ENCODE results near the gene MT1A.
A peak's percentile ranks its signal among the peaks of the same experiment; 100 is the strongest.
"Not testable (repeated sequence)": the region's sequence is repeated elsewhere in the genome, so short reads cannot be mapped to it uniquely, and the experiment has no call there.

The MT1A gene

DNA sequence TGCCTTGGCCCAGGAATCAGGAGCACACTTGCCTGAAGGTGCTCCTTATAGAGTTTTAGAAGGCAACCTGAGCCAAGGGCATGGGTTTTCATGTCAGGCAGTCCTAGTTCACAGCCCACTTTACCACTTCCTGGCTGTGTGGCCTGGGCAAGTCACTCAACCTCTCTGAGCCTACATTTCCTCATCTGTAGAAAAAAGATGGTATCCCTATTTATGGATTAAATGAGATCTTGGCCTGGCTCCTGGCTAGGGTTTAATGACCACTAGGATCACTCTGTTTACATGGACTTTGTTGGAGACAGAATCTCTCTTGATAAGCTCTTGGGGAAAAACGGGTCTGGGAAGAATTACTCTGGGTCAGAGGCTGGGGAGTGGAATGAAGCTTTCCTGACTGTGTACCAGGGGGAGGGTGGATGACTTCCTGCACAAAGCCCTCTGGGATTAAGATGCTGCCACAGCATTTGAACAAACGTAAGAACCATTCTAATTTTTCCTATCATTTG, 27.8 kb upstream of the MT1A start:
- no peak for DNase-seq (ENCODE audit: low spot score)

DNA sequence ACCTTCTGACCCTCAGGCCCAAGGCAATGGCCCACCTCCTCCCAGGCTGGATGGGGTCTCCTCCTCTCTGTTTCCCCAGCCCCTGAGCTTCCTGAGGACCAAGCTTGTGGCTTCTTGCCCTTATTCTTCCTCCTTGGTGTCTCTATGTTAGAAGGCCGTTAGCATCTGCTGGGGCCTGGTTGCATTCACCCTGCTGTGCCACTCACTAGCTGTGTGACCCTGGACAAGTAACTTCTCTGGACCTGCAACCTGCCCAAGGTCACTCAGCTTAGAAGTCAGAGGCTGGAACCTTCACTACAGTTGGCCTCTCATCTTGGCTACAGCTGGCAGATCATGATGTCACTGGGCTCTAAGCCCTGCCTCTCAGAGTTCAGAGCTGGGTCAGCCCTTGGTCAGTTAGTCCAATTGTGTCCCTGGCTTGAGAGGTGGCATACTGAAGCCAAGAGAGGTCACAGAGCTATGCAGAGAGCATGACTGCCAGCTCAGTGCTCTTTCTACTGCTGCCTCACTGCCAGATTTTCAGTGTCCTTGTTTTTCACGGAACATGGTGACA, 27.1 kb upstream of the MT1A start:
- peak; percentile 56 for DNase-seq (ENCODE audit: low spot score)

DNA sequence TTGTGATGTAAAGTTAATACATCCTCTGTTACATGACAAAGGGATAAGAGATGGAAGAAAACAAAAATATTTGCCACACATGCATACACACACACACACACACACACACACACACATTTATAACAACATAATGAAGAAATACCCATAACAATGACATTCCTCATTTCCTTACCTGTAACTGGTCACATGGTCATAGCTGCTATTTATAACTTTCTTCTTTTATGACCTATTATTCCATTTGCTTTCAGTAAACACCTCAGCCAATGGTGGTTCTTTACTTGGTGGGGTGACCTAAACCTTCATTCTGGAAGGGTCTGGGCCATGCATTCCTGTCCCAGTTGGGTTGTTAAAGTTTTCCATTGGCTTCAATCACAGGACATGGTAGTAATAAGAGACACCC, 24.8 kb upstream of the MT1A start:
- no peak for DNase-seq (ENCODE audit: low spot score)

DNA sequence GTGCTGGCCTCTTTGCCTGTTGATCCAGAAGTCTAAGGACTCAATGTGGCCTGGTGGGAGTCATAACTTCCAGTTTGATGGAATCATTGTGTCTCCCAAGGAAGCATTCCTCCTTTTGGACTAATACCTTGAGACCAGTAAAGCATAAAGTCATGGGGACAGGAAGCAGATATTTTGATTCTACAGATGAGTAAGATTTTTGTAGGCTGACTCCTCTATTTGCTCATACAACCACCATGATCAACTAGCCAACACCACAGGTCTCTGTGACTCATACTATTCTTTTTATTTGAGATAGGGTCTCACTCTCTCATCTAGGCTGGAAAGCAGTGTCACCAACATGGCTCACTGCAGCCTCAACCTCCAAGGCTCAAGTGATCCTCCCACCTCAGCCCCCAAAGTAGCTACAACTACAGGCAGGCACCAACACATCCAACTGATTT, 23.9 kb upstream of the MT1A start:
- DNase-seq (ENCODE audit: low spot score) = no peak

DNA sequence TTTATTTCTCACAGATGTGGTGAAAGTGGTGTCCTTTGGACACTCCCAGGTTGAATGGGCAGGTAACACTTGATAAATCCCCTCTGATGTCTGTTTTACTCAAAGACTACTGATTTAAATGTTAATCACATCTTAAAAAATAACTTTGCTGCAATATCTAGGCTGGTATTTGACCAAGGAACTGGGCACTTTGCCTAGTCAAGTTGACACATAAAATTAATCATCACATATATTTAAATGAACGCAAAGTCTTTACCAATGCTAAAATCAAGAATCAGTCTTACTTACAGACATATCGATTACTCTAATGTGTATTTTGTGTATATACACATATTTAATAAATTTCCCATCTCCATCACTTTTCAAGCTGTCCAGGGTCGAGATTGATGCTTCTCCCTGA, 23.1 kb upstream of the MT1A start:
- DNase-seq (ENCODE audit: low spot score) = no peak

DNA sequence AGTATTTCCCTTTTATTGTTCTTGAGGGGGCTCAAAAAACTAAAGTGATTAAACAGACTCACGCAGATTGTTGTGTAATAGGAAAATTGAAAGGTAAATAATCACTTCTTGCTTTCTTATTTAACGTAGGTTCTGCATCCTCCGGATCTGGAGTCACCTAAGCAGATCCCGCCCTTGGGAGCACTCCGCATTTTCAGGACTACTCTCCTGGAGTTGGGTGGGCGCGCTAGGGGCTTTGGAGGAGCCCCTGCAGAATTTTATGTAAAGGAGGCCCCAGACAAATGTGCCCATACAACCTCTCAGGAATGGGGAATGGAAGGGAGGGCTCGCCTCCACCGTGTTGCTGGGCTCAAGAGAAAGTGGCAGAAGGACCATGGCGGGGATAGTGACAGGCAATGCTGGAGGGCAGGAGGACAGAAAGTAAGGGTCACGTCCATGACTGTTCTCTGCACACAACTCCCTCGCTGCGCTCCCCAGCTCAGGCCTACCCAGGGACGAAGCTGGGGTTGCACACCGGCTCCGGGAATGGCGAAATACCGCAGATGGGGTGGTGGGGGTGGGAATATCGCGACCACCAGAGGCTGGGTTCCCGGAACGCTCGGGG, 21.8 kb upstream of the MT1A start:
- DNase-seq (ENCODE audit: low spot score) = no peak

DNA sequence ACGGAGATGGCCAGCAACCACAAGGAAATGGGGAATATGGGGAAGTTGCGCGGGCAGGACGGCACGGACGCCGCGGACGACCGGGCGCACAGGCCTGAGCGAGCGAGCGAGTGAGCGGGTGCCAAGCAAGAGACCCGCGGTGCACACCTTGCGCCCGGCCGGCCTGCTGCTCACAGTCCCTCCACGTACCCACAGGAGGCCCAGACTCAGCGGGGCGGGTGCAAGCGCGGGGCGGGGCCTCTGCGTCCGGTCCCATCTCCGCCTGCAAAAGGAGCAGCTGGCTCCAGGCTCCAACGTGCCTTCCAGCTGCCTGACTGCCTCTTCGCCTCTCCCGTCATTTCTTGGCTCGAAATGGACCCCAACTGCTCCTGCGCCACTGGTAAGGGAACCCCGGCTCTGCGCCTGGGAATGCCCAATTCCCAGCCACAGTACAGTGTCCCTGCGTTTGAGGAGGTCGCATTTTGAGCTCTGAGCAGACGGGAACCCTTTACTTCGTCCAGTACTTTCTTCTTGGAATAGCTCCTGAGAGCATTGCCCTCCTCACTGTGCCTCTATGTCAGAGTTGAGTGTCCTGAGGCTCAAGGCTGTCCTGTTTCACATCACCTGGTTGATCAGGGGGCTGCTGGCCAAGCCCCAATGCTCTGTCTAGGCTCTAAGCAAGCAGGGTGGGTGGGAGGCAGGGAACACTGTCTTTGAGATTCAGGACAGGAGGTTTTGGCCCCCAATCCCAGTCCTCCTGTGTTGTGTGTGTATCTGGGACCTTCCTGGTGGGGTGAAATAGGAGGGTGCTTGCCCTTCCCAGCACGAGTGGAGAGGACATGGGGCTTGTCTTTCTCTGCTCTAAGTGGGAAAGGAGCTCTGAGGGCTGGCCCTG, 21.0 kb upstream of the MT1A start:
- peak; percentile 82 for DNase-seq (ENCODE audit: low spot score)

DNA sequence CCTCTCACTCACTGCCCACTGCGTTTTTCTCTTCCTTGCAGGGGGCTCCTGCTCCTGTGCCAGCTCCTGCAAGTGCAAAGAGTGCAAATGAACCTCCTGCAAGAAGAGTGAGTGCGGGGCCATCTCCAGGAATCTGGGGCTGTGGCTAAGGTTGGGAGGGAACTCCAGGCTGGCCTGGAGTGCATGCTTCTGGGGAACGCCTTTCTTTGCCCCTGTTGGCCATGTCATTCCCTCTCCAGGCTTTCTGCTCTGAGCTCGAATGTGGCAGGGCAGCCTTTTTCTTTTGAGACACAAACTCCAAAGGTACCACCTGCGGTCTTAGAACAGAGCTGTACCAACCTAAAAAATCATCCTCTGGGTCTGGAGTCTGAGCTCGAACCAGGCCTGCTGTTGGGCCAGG, 20.3 kb upstream of the MT1A start:
- no peak for DNase-seq (ENCODE audit: low spot score)

DNA sequence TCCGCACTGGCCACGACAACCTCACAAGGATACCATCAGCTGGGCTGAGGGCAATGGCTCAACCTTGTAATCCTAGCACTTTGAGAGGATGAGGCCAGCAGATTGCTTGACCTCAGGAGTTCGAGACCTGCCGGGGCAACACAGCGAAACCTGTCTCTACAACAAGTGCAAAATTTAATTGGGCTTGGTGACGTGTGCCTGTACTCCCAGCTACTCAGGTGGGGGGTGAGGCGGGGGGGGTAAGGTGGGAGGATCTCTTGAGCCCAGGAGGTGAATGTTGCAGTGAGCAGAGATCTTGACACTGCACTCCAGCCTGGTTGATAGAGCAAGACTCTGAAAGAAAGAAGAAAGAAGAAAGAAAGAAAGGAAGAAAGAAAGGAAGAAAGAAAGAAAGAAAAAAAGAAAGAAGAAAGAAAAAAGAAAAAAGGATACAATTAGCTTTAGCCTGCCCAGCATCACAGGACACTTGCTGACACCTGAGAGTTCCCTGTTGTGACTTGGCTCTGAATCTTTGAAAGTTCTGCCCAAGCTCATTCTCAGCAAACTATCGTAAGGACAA, 18.0 kb upstream of the MT1A start:
- no peak for DNase-seq (ENCODE audit: low spot score)

DNA sequence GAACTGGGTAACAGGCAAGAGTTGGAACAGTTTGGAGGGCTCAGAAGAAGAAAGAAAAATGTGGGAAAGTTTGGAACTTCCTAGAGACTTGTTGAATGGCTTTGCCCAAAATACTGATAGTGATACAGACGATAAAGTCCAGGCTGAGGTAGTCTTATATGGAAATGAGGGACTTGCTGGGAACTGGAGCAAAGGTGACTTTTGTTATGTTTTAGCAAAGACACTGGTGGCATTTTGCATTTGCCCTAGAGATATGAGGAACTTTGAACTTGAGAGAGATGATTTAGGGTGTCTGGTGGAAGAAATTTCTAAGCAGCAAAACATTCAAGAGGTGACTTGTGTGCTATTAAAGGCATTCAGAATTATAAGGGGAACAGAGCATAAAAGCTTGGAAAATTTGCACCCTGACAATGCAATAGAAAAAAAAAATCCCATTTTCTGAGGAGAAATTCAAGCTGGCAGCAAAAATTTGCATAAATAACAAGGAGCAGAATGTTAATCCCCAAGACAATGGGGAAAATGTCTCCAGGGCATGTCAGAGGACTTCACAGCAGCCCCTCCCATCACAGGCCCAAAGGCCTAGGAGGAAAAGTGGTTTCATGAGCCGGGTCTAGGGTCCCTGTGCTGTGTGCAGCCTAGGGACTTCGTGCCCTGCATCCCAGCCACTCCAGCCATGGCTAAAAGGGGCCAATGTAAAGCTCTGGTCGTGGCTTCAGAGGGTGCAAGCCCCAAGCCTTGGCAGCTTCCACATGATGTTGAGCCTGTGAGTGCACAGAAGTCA, 16.6 kb upstream of the MT1A start:
- not testable (repeated sequence) for DNase-seq (ENCODE audit: low spot score)

DNA sequence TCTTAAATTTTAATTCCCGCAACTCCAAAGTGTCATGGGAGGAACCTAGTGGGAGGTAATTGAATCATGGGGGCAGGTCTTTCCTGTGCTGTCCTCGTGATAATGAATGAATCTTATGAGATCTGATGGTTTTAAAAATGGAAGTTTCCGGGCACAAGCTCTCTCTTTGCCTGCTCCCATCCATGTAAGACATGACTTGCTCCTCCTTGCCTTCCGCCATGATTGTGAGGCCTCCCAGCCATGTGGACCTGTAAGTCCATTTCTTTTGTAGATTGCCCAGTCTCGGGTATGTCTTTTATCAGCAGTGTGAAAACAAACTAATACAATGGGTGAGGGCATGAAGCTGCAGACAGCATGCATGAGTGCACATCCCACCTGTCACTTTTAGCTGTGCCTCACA, 15.3 kb upstream of the MT1A start:
- DNase-seq (ENCODE audit: low spot score) = not testable (repeated sequence)

DNA sequence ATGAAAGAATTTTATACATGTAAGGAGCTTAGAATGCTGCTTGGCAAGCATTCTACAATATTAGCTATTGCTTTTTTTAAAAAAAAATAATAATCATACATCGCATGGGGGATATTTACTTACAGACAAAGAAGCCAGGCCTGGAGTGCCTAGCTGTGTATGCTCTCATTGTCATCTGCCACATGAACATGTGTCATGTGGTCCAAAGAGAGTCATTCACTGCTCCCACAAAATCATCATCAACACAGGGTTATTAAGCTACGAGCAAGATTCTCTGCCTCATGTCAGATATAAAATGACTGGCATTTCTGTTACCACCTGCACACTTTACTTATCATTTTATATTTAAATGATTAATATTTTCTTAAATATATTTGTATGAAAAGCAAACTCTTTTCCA, 14.8 kb upstream of the MT1A start:
- no peak for DNase-seq (ENCODE audit: low spot score)

DNA sequence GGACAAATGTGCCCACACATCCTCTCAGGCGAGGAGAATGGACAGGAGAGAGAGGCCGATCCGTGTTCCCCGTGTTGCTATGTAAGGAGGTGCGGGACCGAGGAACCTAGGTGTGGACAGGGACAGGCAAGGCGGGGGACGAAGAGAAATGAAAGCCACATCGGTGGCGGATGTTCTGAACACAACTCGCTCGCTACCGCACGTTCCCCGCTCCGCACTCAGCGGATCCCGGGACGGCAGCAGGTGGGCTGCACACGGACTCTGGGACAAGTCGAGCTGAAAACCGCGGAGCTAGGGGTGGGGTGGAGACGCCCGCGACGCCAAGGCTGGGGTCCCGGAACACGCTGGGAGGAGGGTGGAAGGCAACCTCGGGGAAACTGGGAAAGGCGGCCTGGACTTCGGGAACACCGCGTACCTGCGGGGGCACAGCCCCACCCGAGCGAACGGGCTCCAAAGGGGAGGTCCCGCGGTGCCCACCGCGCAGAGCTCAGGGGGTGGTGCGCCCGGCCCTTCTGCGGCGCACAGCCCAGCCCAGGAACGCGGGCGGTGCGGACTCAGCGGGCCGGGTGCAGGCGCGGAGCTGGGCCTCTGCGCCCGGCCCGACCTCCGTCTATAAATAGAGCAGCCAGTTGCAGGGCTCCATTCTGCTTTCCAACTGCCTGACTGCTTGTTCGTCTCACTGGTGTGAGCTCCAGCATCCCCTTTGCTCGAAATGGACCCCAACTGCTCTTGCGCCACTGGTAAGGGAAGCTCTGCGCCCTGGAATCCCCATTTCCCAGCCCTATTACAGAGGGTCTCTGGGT, 13.1 kb upstream of the MT1A start, which contains the start of gene MT1E:
Gene MT1E, plus strand, starts transcription at position 642 of the 803 bp plus-strand sequence. Its CDS starts 71 bp downstream, at position 713.
- DNase-seq (ENCODE audit: low spot score) = peak; percentile 94

DNA sequence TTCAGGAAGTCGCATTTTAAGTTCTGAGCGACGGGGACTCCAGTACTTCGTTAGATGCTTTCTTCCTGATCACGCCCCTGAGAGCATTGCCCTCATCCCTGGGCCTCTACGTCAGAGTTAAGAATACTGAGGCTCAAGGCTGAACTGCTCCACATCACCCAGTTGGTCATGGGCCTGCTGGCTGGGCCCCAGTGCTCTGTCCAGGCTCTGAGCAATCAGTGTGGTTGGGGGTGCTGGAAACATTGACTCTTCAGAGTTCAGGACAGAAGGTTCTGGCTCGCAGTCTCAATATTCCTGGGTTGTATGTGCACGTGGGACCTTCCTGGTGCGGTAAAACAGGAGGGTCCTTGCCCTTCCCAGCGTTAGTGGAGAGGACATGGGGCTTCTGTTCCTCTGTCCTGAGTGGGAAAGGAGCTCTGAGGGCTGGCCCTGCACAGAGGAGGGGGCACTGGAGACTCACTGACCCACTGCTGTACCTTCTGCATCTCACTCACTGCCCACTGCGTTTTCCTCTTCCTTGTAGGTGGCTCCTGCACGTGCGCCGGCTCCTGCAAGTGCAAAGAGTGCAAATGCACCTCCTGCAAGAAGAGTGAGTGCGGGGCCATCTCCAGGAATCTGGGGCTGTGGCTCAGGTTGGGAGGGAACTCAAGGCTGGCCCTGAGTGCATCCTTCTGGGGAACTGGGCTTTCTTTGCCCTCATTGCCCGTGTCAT, 12.4 kb upstream of the MT1A start:
- DNase-seq (ENCODE audit: low spot score) = peak; percentile 67

DNA sequence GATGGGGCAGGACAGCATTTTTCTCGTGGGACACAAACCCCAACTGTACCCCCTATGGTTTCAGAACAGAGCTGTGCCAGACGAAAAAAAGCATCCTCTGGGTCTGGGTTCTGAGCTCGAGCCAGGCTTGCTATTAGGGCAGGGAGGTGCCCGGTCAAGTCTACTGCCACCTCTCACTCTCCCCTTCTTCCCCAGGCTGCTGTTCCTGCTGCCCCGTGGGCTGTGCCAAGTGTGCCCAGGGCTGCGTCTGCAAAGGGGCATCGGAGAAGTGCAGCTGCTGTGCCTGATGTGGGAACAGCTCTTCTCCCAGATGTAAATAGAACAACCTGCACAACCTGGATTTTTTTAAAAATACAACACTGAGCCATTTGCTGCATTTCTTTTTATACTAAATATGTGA, 11.8 kb upstream of the MT1A start:
- DNase-seq (ENCODE audit: low spot score) = no peak

DNA sequence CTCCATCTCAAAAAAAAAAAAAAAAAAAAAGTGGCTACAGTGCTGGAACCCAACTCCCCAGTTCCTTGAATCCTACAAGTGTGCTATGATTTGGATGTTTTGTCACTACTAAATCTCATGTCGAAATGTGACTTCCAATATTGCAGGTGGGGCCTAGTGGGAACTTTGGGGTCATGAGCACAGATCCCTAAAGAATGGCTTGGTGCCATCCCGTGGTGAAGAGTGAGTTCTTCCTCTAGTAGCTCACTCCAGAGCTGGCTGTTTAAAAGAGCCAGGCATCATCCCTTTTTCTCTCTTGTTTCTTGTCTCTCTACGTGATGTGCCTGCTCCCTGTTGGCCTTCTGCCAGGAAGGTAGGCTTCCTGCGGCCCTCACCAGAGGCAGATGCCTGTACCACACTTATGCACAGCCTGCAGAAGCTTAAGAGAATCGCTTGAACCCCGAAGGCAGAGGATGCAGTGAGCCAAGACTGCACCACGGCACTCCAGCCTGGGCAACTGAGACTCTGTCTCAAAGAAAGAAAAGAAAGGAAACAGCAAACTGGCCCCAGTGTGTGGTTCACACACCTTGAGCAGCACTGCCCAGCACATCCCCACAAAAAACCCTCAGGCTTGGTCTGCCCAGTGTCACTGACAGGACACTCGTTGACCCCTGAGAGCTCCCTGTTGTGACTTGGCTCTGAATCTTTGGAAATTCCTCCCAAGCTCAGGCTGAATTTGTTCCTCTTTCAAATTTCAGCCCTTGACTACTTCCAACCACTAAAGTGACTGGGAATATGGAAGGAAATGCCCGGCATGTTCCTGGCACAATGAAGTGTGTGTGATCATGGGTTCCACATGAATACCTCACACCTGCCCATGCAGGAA, 9.7 kb upstream of the MT1A start:
- DNase-seq (ENCODE audit: low spot score) = no peak

DNA sequence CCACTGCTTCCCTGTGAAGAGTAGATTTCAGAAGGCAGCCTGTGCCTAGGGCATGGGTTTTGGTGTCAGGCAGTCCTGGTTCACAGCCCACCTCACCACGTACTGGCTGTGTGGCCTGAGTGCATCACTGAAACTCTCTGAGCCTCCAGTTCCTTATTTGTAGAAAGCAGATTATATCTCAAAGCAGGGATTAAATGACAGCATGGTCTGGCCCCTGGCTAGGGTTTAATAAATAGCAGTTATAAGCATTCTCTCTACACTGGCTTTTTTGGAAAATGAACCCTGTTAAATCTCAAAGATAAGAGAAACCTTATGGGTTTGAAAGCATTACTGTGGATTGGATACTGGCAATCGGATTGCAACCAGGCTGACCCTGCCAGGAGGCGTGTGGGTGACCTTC, 8.9 kb upstream of the MT1A start:
- DNase-seq (ENCODE audit: low spot score) = no peak

DNA sequence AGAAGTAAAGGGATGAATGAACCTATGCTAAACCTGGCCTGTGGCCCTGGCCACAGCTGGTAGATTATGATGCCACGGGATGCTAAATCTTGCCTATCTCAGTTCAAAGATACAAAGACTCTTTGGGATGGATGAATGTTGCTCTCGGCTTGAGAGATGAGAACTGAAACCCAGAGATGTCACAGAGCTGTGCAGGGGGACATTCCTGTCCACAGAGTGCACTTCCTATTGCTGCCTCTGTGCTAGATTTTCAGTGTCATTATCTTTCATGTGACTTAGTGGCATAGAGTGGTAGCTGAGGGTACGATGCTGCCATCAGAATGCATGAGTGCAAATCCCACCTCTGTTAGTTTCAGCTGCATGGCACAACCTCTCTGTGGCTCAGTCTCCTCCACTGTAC, 8.3 kb upstream of the MT1A start:
- no peak for DNase-seq (ENCODE audit: low spot score)

DNA sequence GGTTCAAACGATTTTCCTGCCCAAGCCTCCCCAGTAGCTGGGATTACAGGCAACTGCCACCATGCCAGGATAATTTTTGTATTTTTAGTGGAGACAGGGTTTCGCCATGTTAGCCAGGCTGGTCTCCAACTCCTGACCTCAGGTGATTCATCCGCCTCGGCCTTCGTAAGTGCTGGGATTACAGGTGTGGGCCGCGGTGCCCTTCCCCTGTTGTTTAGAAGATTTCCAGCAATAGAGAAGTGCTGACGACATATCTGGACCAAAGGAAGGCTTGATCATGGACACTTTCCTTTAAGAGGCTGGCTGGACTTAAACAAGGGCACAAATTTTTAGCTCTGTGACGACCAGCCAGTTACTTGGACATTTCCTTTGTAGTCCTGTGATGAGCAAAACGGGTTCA, 7.3 kb upstream of the MT1A start:
- no peak for DNase-seq (ENCODE audit: low spot score)

DNA sequence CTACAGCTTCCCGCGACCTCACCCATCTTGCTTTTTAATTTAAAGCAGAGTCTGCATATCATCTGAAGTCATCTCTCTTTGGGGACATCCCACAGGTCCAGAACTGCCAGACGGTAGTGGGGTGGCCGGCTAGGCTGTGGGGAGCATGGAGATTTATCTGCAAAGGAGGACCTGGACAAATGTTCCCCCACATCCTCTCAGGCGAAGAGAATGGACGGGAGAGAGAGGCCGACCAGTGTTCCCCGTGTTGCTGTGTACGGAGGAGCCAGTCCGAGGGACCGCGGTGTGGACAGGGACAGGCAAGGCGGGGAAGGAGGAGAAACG, 6.7 kb upstream of the MT1A start:
- peak; percentile 34 for DNase-seq (ENCODE audit: low spot score)

Measured in AG20443 (cell line).